CD4-positive, alpha-beta T cell treated with Interferon alpha-2 for 1 hour (primary cell): ENCODE results near the gene UPK1A.
A peak's percentile ranks its signal among the peaks of the same experiment; 100 is the strongest.

Experiments
- DNase-seq, 2 donors: peaks; one replicate each; pipeline ENCODE4 v3.0.0-alpha.2; 2020 to 2022

UPK1A gene

DNA sequence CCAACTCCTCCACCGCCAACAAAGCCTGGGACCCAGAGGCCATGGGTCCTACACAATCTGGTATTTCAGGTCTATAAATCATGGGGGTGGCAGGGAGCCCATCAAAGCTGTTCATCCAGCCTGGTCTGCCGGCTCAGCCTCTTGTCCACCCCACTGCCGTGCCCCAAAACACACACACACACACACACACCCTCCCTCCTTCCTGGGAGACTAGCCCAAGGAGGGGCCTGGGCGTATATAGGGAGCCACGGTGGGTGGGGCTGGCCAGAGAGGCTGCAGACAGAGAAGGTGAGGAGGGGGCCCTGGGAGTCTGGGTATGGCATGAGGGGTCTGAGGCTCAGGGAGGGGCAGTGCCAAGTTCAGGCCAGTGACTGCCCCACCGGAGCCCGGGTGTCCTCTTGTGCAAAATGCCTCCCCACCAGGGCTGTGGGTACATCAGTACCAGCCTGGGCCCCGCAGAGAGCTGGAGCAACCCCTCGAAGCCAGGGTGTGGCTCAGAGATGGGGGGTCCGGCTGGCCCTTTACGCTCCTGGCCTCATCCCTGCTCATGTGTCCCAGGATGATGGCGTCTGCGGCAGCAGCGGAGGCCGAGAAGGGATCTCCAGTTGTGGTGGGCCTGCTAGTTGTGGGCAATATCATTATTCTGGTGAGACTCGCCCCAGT is at the start of gene UPK1A:
TSS of gene UPK1A (plus strand) at position 267 of the 663 bp plus-strand sequence. CDS start at position 563, 296 bp downstream.
- no peak for DNase-seq

DNA sequence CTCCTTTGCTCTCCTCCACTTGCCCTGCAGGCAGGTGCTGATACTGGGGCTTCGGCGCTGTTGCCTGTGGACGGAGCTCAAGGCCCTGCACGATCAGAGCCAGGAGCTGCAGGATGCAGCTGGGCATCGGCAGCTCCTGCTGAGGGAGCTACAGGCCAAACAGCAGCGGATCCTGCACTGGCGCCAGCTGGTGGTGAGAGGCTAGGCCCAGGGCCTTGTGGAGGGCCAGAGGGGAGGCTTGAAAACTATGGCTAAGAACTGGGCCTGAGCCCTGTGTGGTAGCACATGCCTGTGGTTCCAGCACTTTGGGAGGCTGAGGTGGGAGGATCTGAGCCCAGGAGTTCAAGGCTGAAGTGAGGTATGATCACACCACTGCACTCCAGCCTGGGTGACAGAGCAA is 47.5 kb upstream of the UPK1A start:
- DNase-seq, result no peak

DNA sequence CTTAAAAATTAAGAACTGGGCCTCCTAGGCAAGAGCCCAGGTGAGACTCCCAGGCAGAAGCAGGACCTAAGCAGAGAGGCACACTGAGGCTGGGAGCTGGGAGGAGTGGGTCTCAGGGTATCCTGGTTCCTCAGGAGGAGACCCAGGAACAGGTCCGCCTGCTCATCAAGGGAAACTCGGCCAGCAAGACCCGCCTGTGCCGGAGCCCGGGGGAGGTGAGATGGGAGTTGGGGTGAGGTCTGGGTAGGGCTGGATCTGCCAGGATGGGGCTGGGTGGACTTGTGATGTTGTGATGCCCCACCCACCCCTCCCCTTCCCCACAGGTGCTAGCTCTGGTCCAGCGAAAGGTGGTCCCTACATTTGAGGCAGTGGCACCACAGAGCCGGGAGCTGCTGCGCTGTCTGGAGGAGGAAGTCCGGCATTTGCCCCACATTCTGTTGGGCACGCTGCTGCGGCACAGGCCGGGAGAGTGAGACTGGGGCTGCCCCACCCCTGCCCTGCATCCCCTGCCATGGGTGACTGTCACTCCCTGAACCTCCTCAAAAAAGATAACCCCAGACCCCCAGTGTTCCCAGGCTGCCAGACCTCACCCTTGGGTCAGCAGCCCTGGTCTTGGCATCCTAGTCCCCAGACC is 46.9 kb upstream of the UPK1A start:
- DNase-seq, result no peak

- DNase-seq, result no peak
Measured at GRCh38 chr19:35620001-35620400, 46.3 kb upstream of the UPK1A start.

GRCh38 chr19:35621708-35622107 is 44.6 kb upstream of the UPK1A start:
- DNase-seq, result no peak

DNA sequence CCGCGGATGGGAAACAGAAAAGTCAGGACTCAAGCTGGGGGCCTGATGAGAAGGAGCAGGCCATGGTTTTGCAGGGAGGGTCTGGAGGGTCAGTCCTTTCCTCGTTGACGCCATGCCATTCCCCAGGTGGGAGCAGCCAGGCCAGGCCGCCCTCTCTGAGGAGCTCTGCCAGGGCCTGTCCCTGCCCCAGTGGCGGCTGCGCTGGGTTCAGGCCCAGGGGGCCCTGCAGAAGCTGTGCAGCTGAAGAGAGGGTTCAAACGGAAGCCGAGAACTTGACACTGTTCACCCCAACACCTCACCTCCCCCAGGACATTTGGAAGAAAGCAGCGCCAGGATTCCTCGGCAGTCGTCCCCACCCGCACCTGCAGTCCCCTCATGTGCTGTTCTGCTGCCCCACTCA is 43.6 kb upstream of the UPK1A start:
- no peak for DNase-seq

DNA sequence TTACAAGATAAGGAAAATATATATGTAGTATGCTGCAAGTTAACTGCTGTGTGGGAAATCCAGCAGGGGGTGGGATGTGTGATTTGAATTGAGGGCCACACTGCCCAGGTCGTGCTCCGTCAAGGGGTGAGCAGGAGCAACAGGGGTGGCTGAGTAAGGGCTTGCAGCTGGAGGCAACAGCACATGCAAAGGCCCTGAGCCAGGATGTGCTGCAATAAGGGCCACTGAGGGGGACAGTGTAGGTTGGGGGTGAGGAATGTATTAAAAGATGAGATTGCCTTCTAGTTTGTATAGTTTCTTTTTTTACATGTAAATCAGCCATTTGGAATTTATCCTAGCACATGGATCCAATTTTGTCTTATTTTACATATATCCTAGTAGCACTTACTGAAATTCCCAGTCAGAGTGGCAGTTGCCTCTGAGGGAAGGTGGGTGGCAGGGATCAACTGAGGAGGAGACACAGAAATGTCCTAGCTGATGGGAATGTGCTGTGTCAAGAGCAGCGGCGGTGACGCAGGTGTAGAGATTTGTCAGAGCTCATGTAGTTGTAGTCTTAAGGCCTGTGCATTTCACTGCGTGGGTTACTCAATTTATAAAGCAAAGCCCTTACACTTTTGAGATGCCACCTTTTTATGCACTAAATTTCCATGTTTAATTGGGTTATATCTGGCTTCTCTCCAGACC is 42.8 kb upstream of the UPK1A start:
- no peak for DNase-seq

- no peak for DNase-seq
Measured at GRCh38 chr19:35628264-35628564, 38.1 kb upstream of the UPK1A start.

DNA sequence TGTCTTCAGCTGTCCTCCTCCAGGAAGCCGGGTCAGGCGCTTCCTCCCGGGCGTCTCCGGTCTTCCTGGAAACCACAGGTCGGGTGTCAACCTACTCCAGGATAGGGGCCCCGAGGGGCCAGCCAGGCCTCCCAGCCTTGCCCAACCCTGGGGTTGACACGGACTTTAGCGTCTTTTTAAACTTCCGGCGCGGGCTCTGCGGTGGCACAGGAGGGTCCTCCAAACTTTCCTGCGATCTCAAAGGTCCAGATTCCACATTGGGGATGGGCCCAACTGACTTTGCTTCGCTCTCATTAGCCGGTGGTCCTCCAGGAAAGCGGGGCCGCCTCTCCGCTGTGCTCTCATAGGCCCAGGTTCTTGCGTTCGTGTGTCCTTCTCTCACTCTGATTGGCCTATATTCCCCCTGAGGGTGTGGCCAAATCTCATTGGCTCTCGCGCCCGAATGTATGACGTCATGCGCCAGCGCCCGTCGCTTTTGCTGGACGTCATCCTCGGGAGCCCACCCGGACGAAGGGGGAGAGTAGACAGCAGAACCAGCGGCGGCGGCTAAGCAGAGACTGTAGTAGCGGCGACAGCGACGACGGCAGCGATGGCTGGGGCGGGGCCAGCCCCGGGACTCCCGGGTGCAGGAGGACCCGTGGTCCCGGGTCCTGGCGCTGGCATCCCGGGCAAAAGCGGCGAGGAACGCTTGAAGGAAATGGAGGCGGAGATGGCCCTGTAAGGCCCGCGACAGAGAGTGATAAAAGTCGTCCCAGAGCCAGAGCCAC is 37.6 kb upstream of the UPK1A start, which contains the start of gene RBM42:
TSS of gene RBM42 (plus strand) at position 472 of the 767 bp plus-strand sequence. CDS start at position 590, 118 bp downstream.
- peak; percentile 97 to 99 for DNase-seq

DNA sequence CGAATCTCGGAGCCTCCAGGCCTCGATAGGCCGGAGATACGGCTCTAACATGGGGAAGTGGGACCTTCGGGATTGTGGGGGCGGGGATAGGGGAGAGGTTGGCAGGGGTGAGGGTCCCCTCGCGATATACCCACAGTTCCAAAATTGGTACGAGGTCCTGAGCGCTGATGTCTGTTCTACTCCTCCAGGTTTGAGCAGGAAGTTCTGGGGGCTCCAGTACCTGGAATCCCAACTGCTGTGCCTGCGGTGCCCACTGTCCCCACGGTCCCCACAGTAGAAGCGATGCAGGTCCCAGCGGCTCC is 37.0 kb upstream of the UPK1A start:
- no peak for DNase-seq

DNA sequence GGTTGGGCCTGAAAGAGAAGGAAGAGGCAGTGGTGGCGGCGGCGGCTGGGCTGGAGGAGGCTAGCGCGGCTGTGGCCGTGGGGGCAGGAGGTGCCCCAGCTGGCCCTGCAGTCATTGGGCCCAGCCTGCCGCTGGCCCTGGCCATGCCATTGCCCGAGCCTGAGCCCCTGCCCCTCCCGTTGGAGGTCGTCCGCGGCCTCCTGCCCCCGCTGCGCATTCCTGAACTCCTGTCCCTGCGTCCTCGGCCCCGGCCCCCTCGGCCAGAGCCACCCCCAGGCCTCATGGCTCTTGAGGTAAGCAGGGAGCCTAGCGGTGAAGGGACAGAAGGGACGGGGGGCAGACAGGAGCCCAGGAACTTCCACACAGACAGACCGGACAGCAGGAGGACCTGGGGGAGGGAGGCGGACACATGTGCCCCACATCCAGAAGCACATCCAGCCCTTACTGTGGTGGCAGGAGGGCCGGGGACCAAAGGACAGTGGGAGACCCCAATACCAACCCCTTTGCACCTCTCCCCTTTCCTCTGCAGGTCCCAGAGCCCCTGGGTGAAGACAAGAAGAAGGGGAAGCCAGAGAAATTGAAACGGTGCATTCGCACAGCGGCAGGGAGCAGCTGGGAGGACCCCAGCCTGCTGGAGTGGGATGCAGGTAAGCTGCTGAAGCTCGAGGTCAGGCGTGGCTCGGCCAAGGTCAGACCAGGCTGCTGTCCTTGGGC is 32.4 kb upstream of the UPK1A start:
- DNase-seq, result no peak

DNA sequence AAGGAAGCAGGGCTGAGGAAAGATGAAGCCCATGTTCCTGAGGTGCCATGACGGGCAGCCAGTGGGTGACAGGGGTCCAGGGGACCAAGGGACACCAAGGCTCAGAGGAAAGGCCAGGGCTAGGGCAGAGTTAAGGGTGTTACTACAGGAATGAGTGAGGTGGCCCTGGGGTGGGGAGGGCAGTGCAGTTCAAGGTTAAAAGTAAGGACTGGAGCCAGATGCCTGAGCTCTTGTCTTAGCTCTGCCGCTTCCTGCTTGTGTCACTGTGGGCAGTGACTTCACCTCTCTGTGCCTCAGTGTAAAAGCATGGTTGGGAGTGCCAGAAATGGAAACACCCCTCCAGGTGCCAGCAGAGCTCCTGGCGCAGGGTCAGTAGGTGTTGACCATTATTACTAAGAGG is 29.7 kb upstream of the UPK1A start:
- no peak for DNase-seq

DNA sequence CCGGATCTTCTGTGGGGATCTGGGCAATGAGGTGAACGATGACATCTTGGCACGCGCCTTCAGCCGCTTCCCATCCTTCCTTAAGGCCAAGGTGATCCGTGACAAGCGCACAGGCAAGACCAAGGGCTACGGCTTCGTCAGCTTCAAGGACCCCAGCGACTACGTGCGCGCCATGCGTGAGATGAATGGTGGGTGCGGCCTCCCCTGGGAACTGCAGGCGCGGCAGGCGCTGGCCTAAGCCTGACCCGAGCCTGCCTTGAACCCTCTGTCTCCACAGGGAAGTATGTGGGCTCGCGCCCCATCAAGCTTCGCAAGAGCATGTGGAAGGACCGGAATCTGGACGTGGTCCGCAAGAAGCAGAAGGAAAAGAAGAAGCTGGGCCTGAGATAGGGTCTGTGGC is 29.2 kb upstream of the UPK1A start:
- no peak for DNase-seq

DNA sequence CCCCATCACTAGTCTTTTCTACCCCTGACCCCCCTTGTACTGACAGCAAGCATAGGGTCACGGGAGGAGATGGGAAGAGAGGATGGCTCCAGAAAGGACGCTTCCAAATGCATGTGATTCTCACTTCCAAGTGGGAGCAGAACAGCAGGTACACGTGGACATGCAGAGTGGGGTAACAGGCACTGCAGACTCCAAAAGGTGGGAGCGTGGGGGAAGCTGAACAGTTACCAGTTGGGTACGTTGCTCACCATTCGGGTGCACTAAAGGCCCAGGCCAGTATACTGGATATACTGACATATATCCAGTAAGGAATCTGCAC is 27.0 kb upstream of the UPK1A start:
- DNase-seq, result no peak

DNA sequence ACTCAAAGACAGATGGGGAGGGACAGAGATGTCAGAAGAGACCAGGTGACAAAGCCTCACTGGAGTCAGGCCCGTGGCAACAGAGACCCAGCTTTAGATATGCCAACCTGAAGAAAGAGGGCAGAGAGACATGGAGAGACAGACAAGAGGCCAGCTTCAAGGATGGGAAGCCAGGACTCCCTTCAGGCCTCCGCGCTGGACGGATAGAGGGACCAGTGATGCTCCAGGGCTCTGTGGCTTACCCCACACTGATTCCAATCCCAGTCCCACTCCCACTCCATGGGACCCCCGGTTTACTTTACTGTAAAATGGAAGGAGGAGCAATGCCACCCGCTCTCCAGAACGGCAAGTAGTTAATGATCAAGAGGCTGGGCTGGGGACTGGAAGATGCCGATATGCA is 26.5 kb upstream of the UPK1A start:
- no peak for DNase-seq

- peak; percentile 46 to 65 for DNase-seq
Measured at GRCh38 chr19:35641515-35642151, 24.7 kb upstream of the UPK1A start, which contains the start of gene ETV2. TSS of gene ETV2 (plus strand) at chr19:35641745. CDS start at chr19:35642461, 716 bp downstream.

DNA sequence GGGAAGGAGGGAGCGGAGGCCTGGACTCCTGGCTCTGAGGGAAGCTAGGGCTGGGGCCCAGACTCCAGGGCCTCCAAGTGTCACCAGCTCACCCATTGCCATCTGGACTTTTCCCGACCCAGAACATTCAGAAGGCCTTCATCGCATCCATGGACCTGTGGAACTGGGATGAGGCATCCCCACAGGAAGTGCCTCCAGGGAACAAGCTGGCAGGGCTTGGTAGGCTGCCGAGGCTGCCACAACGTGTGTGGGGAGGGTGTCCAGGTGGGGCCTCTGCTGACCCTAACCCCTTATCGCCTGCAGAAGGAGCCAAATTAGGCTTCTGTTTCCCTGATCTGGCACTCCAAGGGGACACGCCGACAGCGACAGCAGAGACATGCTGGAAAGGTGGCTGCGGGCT is 24.0 kb upstream of the UPK1A start:
- no peak for DNase-seq

DNA sequence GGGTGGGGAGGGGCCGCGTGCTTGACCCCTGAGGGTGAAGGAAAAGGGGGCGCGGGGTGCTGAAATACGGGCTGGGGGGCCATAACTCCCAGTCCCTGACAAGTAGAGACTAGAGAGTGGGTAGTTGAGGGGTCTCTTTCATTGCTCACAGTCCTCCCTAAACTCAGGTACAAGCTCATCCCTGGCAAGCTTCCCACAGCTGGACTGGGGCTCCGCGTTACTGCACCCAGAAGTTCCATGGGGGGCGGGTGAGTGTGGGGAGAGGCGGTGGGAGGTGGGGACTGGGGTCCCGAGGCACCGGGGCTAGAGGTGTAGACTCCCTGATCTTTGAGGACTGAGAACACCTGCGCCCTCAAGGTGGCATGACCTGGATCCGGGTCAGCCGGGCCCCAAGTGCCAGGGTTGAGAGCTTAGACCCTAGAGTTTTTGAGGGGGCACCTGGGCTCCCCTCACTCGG is 23.5 kb upstream of the UPK1A start:
- no peak for DNase-seq

DNA sequence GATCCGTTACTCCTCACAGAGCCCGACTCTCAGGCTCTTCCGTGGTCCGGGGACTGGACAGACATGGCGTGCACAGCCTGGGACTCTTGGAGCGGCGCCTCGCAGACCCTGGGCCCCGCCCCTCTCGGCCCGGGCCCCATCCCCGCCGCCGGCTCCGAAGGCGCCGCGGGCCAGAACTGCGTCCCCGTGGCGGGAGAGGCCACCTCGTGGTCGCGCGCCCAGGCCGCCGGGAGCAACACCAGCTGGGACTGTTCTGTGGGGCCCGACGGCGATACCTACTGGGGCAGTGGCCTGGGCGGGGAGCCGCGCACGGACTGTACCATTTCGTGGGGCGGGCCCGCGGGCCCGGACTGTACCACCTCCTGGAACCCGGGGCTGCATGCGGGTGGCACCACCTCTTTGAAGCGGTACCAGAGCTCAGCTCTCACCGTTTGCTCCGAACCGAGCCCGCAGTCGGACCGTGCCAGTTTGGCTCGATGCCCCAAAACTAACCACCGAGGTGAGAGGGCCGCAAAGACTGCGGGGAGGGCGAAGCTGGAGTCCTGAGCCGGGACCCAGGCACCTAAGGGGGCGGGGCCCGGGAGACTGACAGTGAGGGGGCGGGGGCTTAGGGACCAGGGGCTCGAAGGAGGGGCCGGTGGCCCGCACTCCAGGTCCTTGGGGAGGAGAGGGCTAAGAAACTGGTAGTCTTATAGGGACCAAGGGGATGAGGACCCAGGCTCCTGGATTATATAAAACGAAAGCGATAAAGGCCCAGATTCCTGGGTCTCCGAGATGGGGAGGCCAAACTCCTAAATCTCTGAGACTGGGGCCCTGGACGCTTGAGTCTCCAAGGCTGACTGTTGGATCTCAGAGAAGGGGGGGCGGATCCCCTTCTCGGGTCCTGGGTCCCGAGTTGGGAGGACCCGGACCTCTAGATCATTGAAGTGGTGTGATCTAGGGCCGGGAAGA is 22.8 kb upstream of the UPK1A start:
- peak; percentile 78 to 87 for DNase-seq

DNA sequence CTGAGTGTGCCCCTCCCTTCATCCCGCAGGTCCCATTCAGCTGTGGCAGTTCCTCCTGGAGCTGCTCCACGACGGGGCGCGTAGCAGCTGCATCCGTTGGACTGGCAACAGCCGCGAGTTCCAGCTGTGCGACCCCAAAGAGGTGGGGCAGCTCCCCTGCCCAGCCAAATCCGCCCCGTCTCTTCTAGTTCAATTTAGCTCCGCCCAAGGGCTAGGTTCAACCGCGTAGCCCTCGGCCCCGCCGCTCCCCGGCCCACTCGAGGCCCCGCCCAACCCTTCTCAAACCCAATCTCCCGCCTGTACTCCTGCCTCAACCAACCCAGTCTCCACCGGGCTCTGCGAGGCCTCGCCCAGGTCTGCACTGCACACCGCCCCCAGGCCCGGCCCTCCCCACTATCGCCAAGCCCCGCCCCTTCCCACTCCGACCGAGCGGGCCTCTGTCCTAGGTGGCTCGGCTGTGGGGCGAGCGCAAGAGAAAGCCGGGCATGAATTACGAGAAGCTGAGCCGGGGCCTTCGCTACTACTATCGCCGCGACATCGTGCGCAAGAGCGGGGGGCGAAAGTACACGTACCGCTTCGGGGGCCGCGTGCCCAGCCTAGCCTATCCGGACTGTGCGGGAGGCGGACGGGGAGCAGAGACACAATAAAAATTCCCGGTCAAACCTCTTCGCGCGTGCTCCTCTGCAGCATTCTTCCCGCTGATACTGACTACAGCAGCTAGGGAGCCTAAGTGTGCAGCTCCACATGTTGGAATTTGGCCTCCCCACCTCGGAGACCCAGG is 21.9 kb upstream of the UPK1A start:
- DNase-seq, result peak; percentile 97 to 98
